ENCODE data around the gene PRSS33.

- TF ChIP-seq ZNF274 (IDR thresholded peaks at IDR 0.05; ENCODE audit: low read depth, low read length) (no peak), YY1 (IDR thresholded peaks at IDR 0.05; ENCODE audit: insufficient read depth, insufficient read length) (no peak)
These were observed 11.4 kb downstream of the PRSS33 start for GRCh38 chr16:2775765-2776499.

Data from NT2/D1 (cell line).